Activated T-helper 1 cell treated with anti-CD3 and anti-CD28 coated beads, Interleukin-12 subunit alpha, Interleukin-12 subunit beta, Interleukin-2, Interleukin-4 antibody, amounts not matched to agents 30 ng/mL and 10 ng/mL and 1 ng/mL, durations not matched to agents 14 hours and 24 hours and 36 hours (primary cell): ENCODE measurements around the gene ISLR. TPM values are rescaled to one million over a fixed set of nuclear protein-coding genes. Genes with fewer than 3 reads are reported as not detected.

Source experiments
- DNase-seq: peaks from one replicate; pipeline ENCODE4 v3.0.0; 2021; ENCODE audit warnings: low spot score
- H3K27ac Mint-ChIP-seq: one replicate; pipeline ENCODE4 v1.8.0; 2021; ENCODE audit warnings: mild to moderate bottlenecking, mixed read lengths
- H3K27me3 Mint-ChIP-seq: one replicate; pipeline ENCODE4 v1.8.0; 2022; ENCODE audit warnings: mild to moderate bottlenecking, moderate library complexity, mixed read lengths; ENCODE audit not compliant: insufficient read depth
- H3K36me3 Mint-ChIP-seq: one replicate; pipeline ENCODE4 v1.8.0; 2021; ENCODE audit warnings: low read depth, mixed read lengths
- H3K4me1 Mint-ChIP-seq: one replicate; pipeline ENCODE4 v1.8.0; 2021; ENCODE audit warnings: low read depth, mixed read lengths
- H3K4me3 Mint-ChIP-seq: one replicate; pipeline ENCODE4 v1.8.0; 2021; ENCODE audit warnings: mild to moderate bottlenecking, moderate library complexity, mixed read lengths
- H3K9me3 Mint-ChIP-seq: one replicate; pipeline ENCODE4 v1.8.0; 2021; ENCODE audit warnings: mixed read lengths
- intact Hi-C: fragments of 100-400 bp; cut with micrococcal nuclease; formaldehyde crosslinking; loops from one replicate; pipeline ENCODE4 v1.15.1; 2024
- total RNA-seq: library from RNA; stranded (reverse); gene quantifications from 2 replicates; pipeline ENCODE4 v1.2.3, GENCODE V29; 2022

The ISLR gene
- total RNA-seq, 1 donor from 2014 or later: not detected

GRCh38 chr15:74222240-74223119 lies 49.0 kb downstream of the ISLR start:
- Mint-ChIP-seq H3K4me1 (no peaks in the 10 kb centered on the region), H3K36me3 (no peaks in the 10 kb centered on the region), H3K4me3 (no peak overlapping the region), H3K27me3 (peaks cover 33% of the 10 kb centered on the region), H3K9me3 (no peaks in the 10 kb centered on the region), H3K27ac (no peak overlapping the region)
- no peak for DNase-seq
- intact Hi-C loops: no loop called here

DNA sequence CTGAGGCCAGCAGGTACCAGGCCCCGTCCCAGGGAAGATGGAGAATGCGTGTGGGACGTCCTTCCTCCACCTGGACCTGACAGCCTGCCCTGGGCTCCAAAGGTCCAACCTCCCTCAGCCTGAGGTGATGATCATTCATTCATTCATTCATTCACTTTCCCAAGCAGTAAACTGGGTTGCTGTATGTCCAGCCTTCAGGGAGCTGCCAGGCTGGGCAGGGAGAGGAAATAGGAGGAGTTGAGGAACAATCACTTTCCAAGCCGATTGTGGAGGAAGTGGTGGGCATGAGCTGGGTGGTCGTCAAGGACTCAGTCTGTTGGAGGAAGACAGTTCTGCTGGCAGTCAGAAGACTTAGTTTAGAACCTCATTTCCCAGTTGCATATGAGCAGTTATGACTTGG lies 52.4 kb downstream of the ISLR start:
- H3K9me3 Mint-ChIP-seq: no peaks in the 10 kb centered on the region
- no peaks in the 10 kb centered on the region for H3K4me1 Mint-ChIP-seq
- intact Hi-C loops: loop anchor here (1.0 kb wide), 1 partner anchor 24 kb away; no protein-coding TSS in a partner anchor

More for the DNA sequence above, 52.4 kb downstream of the ISLR start:
- Mint-ChIP-seq H3K4me3 (no peak overlapping the region), H3K27me3 (peaks cover 25% of the 10 kb centered on the region), H3K36me3 (no peaks in the 10 kb centered on the region), H3K27ac (no peak overlapping the region)
- no peak for DNase-seq

Other genes starting within 250 kb of the ISLR start
- 0.34 and 1.3 TPM in 2 replicates for gene LOXL1, start 247.2 kb upstream of the ISLR start, total RNA-seq
- 10.6 and 11.6 TPM in 2 replicates for gene STOML1, start 181.4 kb upstream of the ISLR start, total RNA-seq
- gene PML, start 179.0 kb upstream of the ISLR start, total RNA-seq: 62.0 and 63.6 TPM in 2 replicates
- not detected in 2 replicates for gene GOLGA6A, start 91.2 kb upstream of the ISLR start, total RNA-seq
- gene ISLR2, start 43.1 kb upstream of the ISLR start, total RNA-seq: not detected in 2 replicates
- 0.23 TPM in 1 of 2 replicates, not detected in the other for gene STRA6, start 29.1 kb downstream of the ISLR start, total RNA-seq
- gene CCDC33, start 62.6 kb downstream of the ISLR start, total RNA-seq: not detected in 2 replicates
- not detected in 2 replicates for gene CYP11A1, start 193.9 kb downstream of the ISLR start, total RNA-seq